CD4-positive, alpha-beta T cell treated with Interleukin-1 beta for 1 hour (primary cell): Measurements from ENCODE around the gene GPRASP3.

Experiments used
- DNase-seq, 2 donors: peaks; one replicate each; pipeline ENCODE4 v3.0.0-alpha.2; 2020 to 2022

The GPRASP3 gene

DNA sequence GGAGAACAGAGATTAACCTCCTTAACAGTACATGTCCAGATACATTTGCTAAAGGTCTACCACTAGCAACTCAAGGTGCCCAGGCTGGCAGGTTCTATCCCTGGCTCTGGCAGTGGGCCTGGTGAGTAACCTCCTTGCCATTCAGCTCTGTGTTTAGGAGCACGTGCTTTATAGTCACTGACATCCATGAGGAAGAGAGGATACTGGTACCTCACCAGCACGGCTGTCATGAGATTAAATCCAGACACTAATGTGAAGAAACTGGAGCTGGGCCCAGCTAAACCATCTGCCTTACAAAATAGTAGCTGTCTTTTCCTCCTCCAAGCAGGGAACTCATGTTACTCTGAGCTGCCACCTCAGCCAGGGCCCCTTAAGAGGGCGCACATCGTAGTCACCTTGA, 45.3 kb downstream of the GPRASP3 start:
- DNase-seq: no peak

DNA sequence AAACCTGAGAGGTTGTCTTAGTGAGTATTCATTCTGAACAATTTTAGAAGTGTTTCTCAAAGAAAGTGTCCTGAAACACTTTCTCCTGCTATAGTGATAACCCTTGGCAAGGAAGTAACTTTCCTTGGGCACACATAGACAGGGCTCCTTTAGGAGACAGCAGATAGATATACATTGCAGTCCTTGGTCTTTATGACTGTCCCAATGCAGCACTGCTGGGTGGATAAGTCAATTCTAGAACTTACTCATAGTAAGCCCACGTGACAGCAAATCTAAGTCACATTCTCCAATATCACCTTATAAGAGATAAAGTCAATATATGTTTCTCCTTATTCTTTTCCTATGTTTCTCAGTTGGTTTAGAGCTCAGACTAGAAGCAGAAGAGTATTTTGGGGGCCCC, 46.7 kb downstream of the GPRASP3 start:
- no peak for DNase-seq

DNA sequence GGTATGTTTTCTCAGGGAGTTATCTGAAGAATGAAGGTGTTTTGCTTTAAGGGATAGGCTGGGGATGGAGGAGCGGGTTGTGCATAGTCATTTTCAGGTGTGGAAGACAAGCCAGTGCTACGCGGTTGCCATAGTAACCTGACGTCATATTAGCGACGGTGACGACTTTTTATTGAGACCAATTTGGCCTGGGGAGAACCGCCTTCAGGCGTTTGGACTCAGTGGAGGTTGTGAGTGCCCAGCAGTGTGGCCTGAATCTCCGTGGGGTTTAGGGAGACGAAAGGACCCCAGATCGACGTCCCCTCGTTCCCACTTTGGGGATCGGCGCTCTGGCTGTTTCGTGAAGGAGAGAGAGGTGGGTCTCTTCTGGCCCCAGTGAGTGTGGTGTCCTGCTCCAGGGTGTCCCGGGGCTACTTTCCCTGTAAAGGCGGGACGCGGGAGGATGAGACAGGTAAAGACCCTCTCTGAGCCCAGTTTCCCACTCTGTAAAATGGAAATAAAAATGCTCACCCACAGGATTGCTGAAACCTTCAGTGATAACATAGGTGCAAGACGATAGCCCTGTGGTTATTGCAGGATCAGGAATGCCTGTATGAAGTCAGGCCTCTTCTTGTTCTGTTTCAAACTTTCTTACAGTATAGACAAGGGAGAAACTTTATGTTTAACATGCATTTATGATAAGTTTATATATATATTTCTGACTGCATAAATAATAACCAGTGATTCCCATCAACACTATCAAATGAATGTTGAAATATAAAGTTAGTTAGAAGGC, 48.6 kb downstream of the GPRASP3 start:
- peak; percentile 81 to 86 for DNase-seq
